ENCODE data around the gene F2R.

Gene F2R

GRCh38 chr5:76681287-76681686 is 34.6 kb upstream of the F2R start:
- no peak for DNase-seq (ENCODE audit: low read depth)
- H3K4me3 ChIP-seq (ENCODE audit: low read depth, low read length), result no peak overlapping the region
- TF ChIP-seq CTCF (IDR thresholded peaks at IDR 0.05; ENCODE audit: low read depth, low read length), result no peak
- no peak for TF ChIP-seq POLR2A (IDR thresholded peaks at IDR 0.05; ENCODE audit: extremely low read depth, insufficient read length)
- TF ChIP-seq MAX (IDR thresholded peaks at IDR 0.05; ENCODE audit: low read depth, low read length), result no peak
- TF ChIP-seq MYC (IDR thresholded peaks at IDR 0.05; ENCODE audit: low read depth, low read length), result no peak

- no peak for DNase-seq (ENCODE audit: low read depth)
- TF ChIP-seq MAX (IDR thresholded peaks at IDR 0.05; ENCODE audit: low read depth, low read length), result no peak
- TF ChIP-seq POLR2A (IDR thresholded peaks at IDR 0.05; ENCODE audit: extremely low read depth, insufficient read length), result no peak
- no peak for TF ChIP-seq CTCF (IDR thresholded peaks at IDR 0.05; ENCODE audit: low read depth, low read length)
- TF ChIP-seq MYC (IDR thresholded peaks at IDR 0.05; ENCODE audit: low read depth, low read length), result no peak
- no peak overlapping the region for H3K4me3 ChIP-seq (ENCODE audit: low read depth, low read length)
Observed at GRCh38 chr5:76682387-76682786, 33.5 kb upstream of the F2R start.

- no peak overlapping the region for H3K4me3 ChIP-seq (ENCODE audit: low read depth, low read length)
- TF ChIP-seq MYC (IDR thresholded peaks at IDR 0.05; ENCODE audit: low read depth, low read length), result no peak
- TF ChIP-seq CTCF (IDR thresholded peaks at IDR 0.05; ENCODE audit: low read depth, low read length), result no peak
- no peak for TF ChIP-seq MAX (IDR thresholded peaks at IDR 0.05; ENCODE audit: low read depth, low read length)
- TF ChIP-seq POLR2A (IDR thresholded peaks at IDR 0.05; ENCODE audit: extremely low read depth, insufficient read length), result no peak
- no peak for DNase-seq (ENCODE audit: low read depth)
Observed at GRCh38 chr5:76683816-76684731, 31.9 kb upstream of the F2R start.

GRCh38 chr5:76684756-76685519 is 31.0 kb upstream of the F2R start:
- H3K4me3 ChIP-seq (ENCODE audit: low read depth, low read length), result no peak overlapping the region
- DNase-seq (ENCODE audit: low read depth), result no peak
- TF ChIP-seq MYC (IDR thresholded peaks at IDR 0.05; ENCODE audit: low read depth, low read length) (no peak), CTCF (IDR thresholded peaks at IDR 0.05; ENCODE audit: low read depth, low read length) (no peak), MAX (IDR thresholded peaks at IDR 0.05; ENCODE audit: low read depth, low read length) (no peak), POLR2A (IDR thresholded peaks at IDR 0.05; ENCODE audit: extremely low read depth, insufficient read length) (no peak)

GRCh38 chr5:76685704-76686103 is 30.2 kb upstream of the F2R start:
- no peak for DNase-seq (ENCODE audit: low read depth)
- no peak for TF ChIP-seq MAX (IDR thresholded peaks at IDR 0.05; ENCODE audit: low read depth, low read length)
- TF ChIP-seq CTCF (IDR thresholded peaks at IDR 0.05; ENCODE audit: low read depth, low read length), result no peak
- no peak for TF ChIP-seq POLR2A (IDR thresholded peaks at IDR 0.05; ENCODE audit: extremely low read depth, insufficient read length)
- no peak for TF ChIP-seq MYC (IDR thresholded peaks at IDR 0.05; ENCODE audit: low read depth, low read length)
- H3K4me3 ChIP-seq (ENCODE audit: low read depth, low read length), result no peak overlapping the region

Measured in NB4 (cell line).